ENCODE measurements around the gene KIT.
"Not testable (repeated sequence)": the region's sequence is repeated elsewhere in the genome, so short reads cannot be mapped to it uniquely, and the experiment has no call there.

Gene KIT

GRCh38 chr4:54657551-54658251, at the start of gene KIT:
KIT (plus strand) TSS chr4:54657957; CDS start chr4:54658015, 58 bp downstream.
- FAIRE-seq, result no peak

DNA sequence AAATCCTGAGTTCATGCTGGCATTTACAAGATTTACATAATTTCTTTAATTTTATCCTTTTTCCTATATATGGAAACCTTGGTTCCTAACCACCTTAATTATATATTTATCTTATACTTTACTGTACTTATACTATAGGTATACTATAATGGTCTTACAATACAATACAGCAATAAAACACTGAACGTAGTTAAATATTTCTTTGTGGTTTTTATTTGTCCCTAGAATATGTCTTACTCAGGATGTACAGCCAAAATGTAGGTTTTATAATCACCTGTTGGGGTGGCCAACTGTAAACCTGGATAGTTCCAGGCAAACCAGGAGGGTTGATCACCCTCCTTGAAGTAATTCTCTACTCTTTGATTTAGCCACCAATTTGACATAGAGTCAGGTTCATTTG, 48.4 kb upstream of the KIT start:
- no peak for FAIRE-seq

DNA sequence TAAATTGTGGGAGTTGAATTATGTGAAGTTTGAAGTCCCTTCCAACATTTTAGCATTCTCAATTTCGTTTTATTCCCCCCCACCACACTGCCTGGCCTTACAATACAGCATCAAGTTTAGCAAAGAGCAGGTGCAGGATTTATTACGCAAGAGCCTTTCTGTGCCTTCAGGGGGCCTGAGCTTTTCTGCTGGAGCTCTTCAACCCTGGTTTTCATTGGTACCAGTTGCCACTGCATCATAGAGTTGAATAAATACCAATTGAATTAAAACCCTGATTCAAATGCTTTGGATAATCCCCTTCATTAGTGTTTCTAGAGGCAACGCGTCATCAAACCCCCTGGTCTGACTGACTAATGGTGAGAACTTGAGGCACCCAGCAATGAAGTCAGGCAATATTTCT, 43.6 kb upstream of the KIT start:
- FAIRE-seq, result no peak

GRCh38 chr4:54620773-54621172, 37.0 kb upstream of the KIT start:
- FAIRE-seq, result no peak

DNA sequence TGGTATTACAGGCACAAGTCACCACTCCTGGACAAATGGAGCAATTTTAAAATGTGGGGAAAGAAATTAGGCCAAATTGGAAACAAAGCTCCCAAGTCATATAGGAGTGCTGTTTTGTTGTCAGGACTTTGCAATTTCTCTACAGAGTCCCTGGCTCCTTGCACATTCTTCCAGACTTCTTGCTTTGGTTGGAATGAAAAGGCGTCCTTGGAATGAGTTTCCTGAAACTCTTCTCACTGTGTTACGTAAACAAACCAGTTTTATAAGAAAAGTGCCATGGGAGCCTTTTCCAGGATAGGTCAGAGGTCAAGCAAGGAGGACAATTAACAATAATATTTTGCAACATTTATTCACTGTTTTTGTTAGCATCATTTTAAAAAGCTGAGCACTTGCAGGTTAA, 32.4 kb upstream of the KIT start:
- FAIRE-seq, result no peak

DNA sequence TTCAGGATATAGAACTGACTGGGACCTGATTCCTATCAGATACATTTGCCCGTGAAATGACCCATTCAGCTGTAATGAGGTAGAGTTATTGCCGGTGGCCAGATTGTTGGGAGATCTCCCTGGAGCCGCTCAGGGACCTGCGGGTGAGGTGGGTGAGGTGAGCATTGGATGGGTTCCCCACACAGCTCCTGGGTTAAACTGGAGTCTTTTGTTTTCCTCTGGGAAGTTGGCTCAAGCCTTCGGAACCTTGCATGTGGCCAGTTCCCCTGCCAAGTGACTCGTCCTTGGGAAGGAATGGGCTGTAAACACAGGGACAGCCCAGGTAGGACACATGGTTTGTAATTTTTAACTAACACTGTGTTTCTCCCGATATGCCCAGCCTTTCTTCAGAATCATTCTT, 31.6 kb upstream of the KIT start:
- no peak for FAIRE-seq

- FAIRE-seq, result no peak
Measured at GRCh38 chr4:54632537-54632936, 25.2 kb upstream of the KIT start.

- not testable (repeated sequence) for FAIRE-seq
Measured at GRCh38 chr4:54633102-54633740, 24.5 kb upstream of the KIT start.

DNA sequence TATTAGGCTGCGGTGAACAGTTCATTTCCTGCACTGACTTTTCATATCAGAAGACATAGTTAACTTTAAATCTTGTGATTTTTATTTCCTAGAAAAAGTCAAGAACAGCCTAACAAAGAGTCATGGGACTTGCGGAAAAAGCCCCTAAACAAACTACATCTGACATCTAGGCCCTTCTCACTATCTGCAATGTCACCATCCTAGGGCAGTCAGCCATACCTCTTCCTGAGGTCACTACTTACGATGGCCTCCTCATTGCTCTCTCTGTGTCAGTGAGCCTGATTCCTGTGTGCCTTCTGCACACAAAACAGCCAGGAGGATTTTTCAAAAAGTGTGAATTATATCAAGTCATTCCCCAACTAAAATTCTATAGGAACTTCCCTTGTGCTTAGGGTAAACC, 22.4 kb upstream of the KIT start:
- FAIRE-seq, result no peak

DNA sequence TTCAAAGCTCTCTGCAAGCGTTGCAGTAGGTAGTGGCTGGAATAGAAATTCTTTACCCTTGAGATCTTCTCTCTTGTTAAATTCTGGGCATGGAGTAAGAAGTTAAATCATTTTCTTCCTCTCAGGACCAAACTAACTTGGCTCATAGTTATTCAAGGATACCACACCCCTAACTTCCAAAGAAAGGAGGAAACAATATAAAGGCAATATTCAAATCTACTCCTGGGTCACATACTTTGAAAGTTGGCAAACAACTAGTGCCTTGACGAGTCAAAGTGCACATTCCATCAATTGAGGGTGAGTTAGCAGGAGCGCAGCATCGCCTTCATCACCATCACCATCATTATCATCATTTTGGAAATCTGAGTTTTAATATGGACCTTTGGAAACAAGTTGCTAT, 20.4 kb upstream of the KIT start:
- FAIRE-seq, result no peak

- FAIRE-seq, result not testable (repeated sequence)
Measured at GRCh38 chr4:54641101-54641500, 16.7 kb upstream of the KIT start.

GRCh38 chr4:54643172-54643571, 14.6 kb upstream of the KIT start:
- no peak for FAIRE-seq

DNA sequence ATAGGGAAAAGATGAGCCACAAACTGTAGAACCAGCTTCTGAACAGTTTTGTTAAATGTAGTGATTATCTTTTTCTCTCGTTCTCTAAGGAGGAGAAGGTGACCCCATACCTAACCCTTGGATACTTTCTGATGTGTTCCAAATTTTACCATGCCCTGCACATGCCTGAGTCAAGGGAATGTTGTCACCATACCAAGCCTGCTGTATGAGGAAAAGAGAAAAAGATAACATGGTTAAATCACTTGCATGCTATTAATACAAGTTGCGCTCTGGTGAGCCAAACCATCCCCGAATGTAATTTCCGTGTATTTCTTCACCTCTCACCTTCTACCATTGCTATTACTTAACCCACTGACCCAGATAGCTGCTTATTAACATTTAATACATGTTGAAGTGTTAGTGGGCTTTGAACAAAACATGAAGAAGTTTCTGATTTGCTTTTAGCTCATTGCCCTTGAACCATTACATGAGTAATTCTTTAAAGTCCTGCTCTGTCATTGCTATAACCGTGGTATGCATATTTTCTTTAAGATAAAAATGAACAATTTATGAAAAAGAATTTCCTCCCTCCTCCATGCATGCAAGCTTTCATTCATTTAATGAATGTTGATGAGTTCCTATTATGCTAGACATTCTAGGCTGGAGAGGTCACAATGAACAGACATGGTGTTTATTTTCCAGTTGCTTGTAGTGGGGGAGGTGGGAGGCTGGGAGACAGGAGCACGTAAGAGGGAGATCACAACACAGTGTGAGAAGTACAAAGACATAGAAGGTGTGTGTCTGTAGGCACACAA, 13.6 kb upstream of the KIT start:
- no peak for FAIRE-seq

GRCh38 chr4:54645830-54646229, 11.9 kb upstream of the KIT start:
- no peak for FAIRE-seq

DNA sequence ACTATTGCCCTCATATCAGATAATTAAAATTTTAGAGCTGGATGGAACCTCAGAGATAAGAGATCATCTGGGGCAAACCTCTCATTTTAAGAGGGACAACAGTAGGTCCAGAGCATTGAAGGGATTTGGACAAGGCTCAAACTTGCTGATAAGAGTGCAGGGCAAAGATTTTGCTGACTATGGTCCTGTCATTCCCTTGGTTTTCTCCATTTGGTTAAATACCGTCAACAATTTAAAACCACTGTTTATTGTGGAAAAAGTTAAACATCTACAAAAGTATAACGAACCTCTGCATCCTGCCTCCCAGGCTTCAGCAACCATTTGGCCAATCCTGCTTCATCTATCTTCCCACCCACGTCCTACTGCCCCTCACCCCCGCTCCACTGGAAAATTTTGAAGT, 10.7 kb upstream of the KIT start:
- FAIRE-seq, result no peak

GRCh38 chr4:54651050-54651449, 6.7 kb upstream of the KIT start:
- FAIRE-seq, result no peak

- no peak for FAIRE-seq
Measured at GRCh38 chr4:54654753-54655152, 3.0 kb upstream of the KIT start.

- FAIRE-seq, result no peak
Measured at GRCh38 chr4:54657185-54657550, 589 bp upstream of the KIT start.

DNA sequence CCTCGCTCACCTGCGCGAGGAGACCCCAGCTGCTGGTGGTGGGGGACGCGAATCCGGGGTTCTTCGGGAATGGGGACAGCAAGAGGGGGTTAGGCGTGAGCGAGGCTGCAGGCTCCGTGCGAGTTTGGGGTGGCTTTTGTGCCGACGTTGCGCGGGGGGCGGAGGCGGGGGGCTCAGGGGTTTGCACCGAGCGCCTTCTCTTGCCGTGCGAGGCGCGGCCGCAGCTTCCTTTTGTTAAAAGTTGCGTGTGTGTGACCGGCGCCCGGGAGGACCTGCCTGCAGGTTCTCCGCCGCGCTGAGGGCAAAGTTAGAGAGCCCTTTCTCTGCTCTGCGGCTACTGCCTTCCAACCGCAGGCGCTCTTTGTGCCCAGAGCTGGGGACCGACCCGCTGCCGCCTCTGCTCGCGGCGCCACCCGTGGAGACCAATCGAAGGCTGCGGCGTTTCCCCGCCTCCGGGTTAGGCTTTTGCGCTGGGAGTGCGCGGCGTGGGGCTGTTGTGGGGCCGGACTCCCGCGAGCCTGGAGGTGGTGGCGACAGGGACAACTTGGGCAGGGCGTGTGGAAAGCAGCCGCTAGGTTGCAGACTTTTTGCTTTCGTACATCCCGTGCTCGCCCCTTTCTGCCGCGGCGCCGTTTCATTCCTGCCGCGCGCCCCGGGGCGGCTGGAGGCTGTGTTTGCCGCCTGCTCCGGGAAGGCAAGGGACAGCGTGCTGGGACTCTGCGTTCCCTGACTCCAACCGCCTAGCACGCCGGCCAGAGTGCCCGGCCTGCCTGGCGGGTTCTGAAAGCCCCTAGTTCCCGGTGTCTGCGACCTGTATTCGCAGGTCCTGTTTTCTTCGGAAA, 716 bp downstream of the KIT start:
- no peak for FAIRE-seq

- no peak for FAIRE-seq
Measured at GRCh38 chr4:54659313-54659712, 1.6 kb downstream of the KIT start.

- FAIRE-seq, result no peak
Measured at GRCh38 chr4:54659749-54660535, 2.2 kb downstream of the KIT start.

- no peak for FAIRE-seq
Measured at GRCh38 chr4:54660591-54660990, 2.8 kb downstream of the KIT start.

Data from TTC549 (cell line).